H7 (cell line): ENCODE measurements around the gene SNCAIP. TPM values are rescaled to one million over a fixed set of nuclear protein-coding genes. Genes with fewer than 3 reads are reported as not detected.

Source experiments
- DNase-seq: peaks from one replicate; pipeline ENCODE4 v3.0.0; 2012
- H3K27me3 ChIP-seq: 2 replicates; pipeline ENCODE4 v1.6.0; 2011; ENCODE audit warnings: mild to moderate bottlenecking, low read length; ENCODE audit not compliant: control insufficient read depth, insufficient read depth
- H3K36me3 ChIP-seq: replicated peaks from 2 replicates; pipeline ENCODE4 v1.5.1; 2011; ENCODE audit warnings: low read length; ENCODE audit not compliant: control insufficient read depth, insufficient read depth
- H3K4me3 ChIP-seq: 2 replicates; pipeline ENCODE4 v1.5.1; 2011; ENCODE audit warnings: low read depth, mild to moderate bottlenecking, control low read depth, low read length, moderate library complexity; ENCODE audit not compliant: insufficient read depth
- total RNA-seq: library from RNA; depleted of rRNA; stranded (reverse); fragments of >200 nt; shearing (Covaris generic); gene quantifications from 2 replicates; pipeline ENCODE4 v1.2.3, GENCODE V29; 2014

The SNCAIP gene
- total RNA-seq, 1 experiment from 2014 or later = 4.2 TPM

GRCh38 chr5:122405751-122406150 lies 93.7 kb downstream of the SNCAIP start:
- no peak for DNase-seq
- Histone ChIP-seq H3K4me3 (no peak overlapping the region), H3K27me3 (no peaks in the 10 kb centered on the region), H3K36me3 (no peaks in the 10 kb centered on the region)

- no peak for DNase-seq
- no peaks in the 10 kb centered on the region for H3K27me3 ChIP-seq
- no peak overlapping the region for H3K4me3 ChIP-seq
- H3K36me3 ChIP-seq = no peaks in the 10 kb centered on the region
These were observed 94.1 kb downstream of the SNCAIP start for GRCh38 chr5:122406181-122406580.

GRCh38 chr5:122408592-122409224 lies 96.7 kb downstream of the SNCAIP start:
- Histone ChIP-seq H3K36me3 (no peaks in the 10 kb centered on the region), H3K4me3 (no peak overlapping the region), H3K27me3 (no peaks in the 10 kb centered on the region)
- DNase-seq = no peak

GRCh38 chr5:122412966-122413365 lies 100.9 kb downstream of the SNCAIP start:
- H3K36me3 ChIP-seq = no peaks in the 10 kb centered on the region
- DNase-seq = no peak
- H3K4me3 ChIP-seq = no peak overlapping the region
- H3K27me3 ChIP-seq = no peaks in the 10 kb centered on the region

- no peaks in the 10 kb centered on the region for H3K36me3 ChIP-seq
- H3K4me3 ChIP-seq = no peak overlapping the region
- no peak for DNase-seq
- no peaks in the 10 kb centered on the region for H3K27me3 ChIP-seq
These were observed 101.7 kb downstream of the SNCAIP start for GRCh38 chr5:122413722-122414121.

GRCh38 chr5:122415030-122415800 lies 103.2 kb downstream of the SNCAIP start:
- peak; percentile 25 for DNase-seq
- H3K4me3 ChIP-seq = no peak overlapping the region
- H3K27me3 ChIP-seq = no peaks in the 10 kb centered on the region
- H3K36me3 ChIP-seq = no peaks in the 10 kb centered on the region

- no peaks in the 10 kb centered on the region for H3K27me3 ChIP-seq
- no peaks in the 10 kb centered on the region for H3K36me3 ChIP-seq
- no peak overlapping the region for H3K4me3 ChIP-seq
- DNase-seq = no peak
These were observed 103.7 kb downstream of the SNCAIP start for GRCh38 chr5:122415801-122416120.

GRCh38 chr5:122419142-122419894 lies 107.3 kb downstream of the SNCAIP start:
- DNase-seq = no peak
- Histone ChIP-seq H3K4me3 (no peak overlapping the region), H3K27me3 (no peaks in the 10 kb centered on the region), H3K36me3 (no peaks in the 10 kb centered on the region)

- H3K27me3 ChIP-seq = no peaks in the 10 kb centered on the region
- no peak overlapping the region for H3K4me3 ChIP-seq
These were observed 108.1 kb downstream of the SNCAIP start for GRCh38 chr5:122420091-122420490.

GRCh38 chr5:122420537-122421236 lies 108.7 kb downstream of the SNCAIP start:
- H3K4me3 ChIP-seq = no peak overlapping the region
- H3K36me3 ChIP-seq = no peaks in the 10 kb centered on the region
- no peaks in the 10 kb centered on the region for H3K27me3 ChIP-seq
- no peak for DNase-seq

More at GRCh38 chr5:122420091-122420490, 108.1 kb downstream of the SNCAIP start:
- no peak for DNase-seq
- no peaks in the 10 kb centered on the region for H3K36me3 ChIP-seq

GRCh38 chr5:122421374-122422079 lies 109.5 kb downstream of the SNCAIP start:
- H3K36me3 ChIP-seq = no peaks in the 10 kb centered on the region
- no peak for DNase-seq
- H3K27me3 ChIP-seq = no peaks in the 10 kb centered on the region
- no peak overlapping the region for H3K4me3 ChIP-seq

GRCh38 chr5:122423221-122423620 lies 111.2 kb downstream of the SNCAIP start:
- H3K27me3 ChIP-seq = no peaks in the 10 kb centered on the region
- H3K4me3 ChIP-seq = no peak overlapping the region
- no peaks in the 10 kb centered on the region for H3K36me3 ChIP-seq
- DNase-seq = no peak

GRCh38 chr5:122424132-122424531 lies 112.1 kb downstream of the SNCAIP start:
- no peak overlapping the region for H3K4me3 ChIP-seq
- H3K36me3 ChIP-seq = no peaks in the 10 kb centered on the region
- no peaks in the 10 kb centered on the region for H3K27me3 ChIP-seq
- DNase-seq = no peak

GRCh38 chr5:122426301-122426700 lies 114.3 kb downstream of the SNCAIP start:
- no peaks in the 10 kb centered on the region for H3K27me3 ChIP-seq
- H3K4me3 ChIP-seq = no peak overlapping the region
- H3K36me3 ChIP-seq = no peaks in the 10 kb centered on the region
- no peak for DNase-seq
